Spleen (tissue), 11 donors: ENCODE measurements around the gene TOGARAM1. TPM values are rescaled to one million over a fixed set of nuclear protein-coding genes. Genes with fewer than 3 reads are reported as not detected.

Experiments
- DNase-seq: peaks from one replicate; pipeline ENCODE4 v3.0.0-alpha.2; 2020
- H3K27ac ChIP-seq, 8 donors: fragments of 200-600 bp; sonication (generic) in 7 of 8; 1 replicate in 4 of 8; 2 replicates in 4 of 8; pipeline versions ENCODE4 v1.5.0 to v1.8.0; 2016 to 2021; ENCODE audit warnings: inconsistent platforms in 4 of 8, mild to moderate bottlenecking in 4 of 8, moderate library complexity in 1 of 8
- H3K27me3 ChIP-seq, 7 donors: fragments of 200-600 bp; sonication (generic) in 6 of 7; replicated peaks in 1 of 7; 1 replicate in 4 of 7; 2 replicates in 3 of 7; pipeline versions ENCODE4 v1.5.0 to v1.8.0; 2016 to 2021; ENCODE audit warnings: inconsistent platforms in 3 of 7, mild to moderate bottlenecking in 1 of 7
- H3K36me3 ChIP-seq, 6 donors: fragments of 200-600 bp; sonication (generic) in 5 of 6; 1 replicate in 4 of 6; 2 replicates in 2 of 6; pipeline versions ENCODE4 v1.5.0 to v1.8.0; 2016 to 2021; ENCODE audit warnings: inconsistent platforms in 2 of 6
- H3K4me1 ChIP-seq, 6 donors: fragments of 200-600 bp; sonication (generic) in 5 of 6; 1 replicate in 3 of 6; 2 replicates in 3 of 6; pipeline versions ENCODE4 v1.5.0 to v1.8.0; 2016 to 2021; ENCODE audit warnings: inconsistent platforms in 3 of 6
- H3K4me3 ChIP-seq, 8 donors: fragments of 200-600 bp; sonication (generic) in 7 of 8; 1 replicate in 4 of 8; 2 replicates in 4 of 8; pipeline versions ENCODE4 v1.5.0 to v1.8.0; 2016 to 2021; ENCODE audit warnings: inconsistent platforms in 4 of 8, mild to moderate bottlenecking in 4 of 8, moderate library complexity in 2 of 8
- H3K9me3 ChIP-seq, 8 donors: fragments of 200-600 bp; sonication (generic) in 7 of 8; 1 replicate in 4 of 8; 2 replicates in 4 of 8; pipeline versions ENCODE4 v1.5.0 to v1.8.0; 2016 to 2021; ENCODE audit warnings: inconsistent platforms in 4 of 8
- POLR2A ChIP-seq, 3 donors: fragments of 450-650 bp; IDR thresholded peaks; one replicate each; pipeline ENCODE4 v1.5.1; 2017; ENCODE audit warnings: antibody characterized with exemption in 3 of 3, mild to moderate bottlenecking in 1 of 3
- POLR2AphosphoS5 ChIP-seq, 3 donors: sonication (generic); formaldehyde crosslinking; IDR thresholded peaks; one replicate each; pipeline ENCODE4 v1.5.1; 2017; ENCODE audit warnings: antibody characterized with exemption in 3 of 3
- whole genome bisulfite sequencing, 5 donors: extraction: QIAGEN DNeasy Blood & Tissue Kit in 3 of 5; methylation state at CpG; one replicate each; pipeline versions ENCODE4 v1.1.5 to v1.1.7; 2013 to 2018; 5-methylcytosine and 5-hydroxymethylcytosine counted together
- intact Hi-C: fragments of 100-400 bp; cut with DNase I; formaldehyde crosslinking; loops from one replicate; pipeline ENCODE4 v1.15.0; 2023; ENCODE audit warnings: low total_unique reads
- polyA plus RNA-seq, 3 donors: library from polyadenylated mRNA; stranded (reverse); fragments of 200-250 nt; gene quantifications; one replicate each; pipeline ENCODE4 v1.2.1, GENCODE V29; 2013
- total RNA-seq, 7 donors: library from RNA; depleted of rRNA in 3 of 7; stranded (reverse); fragments of >200 nt in 3 of 7; fragmentation: NEBNext Ultra II Directional in 4 of 7; extraction: Animal tissue kit (Norgen Biotek cat#: 25700) in 4 of 7; gene quantifications; one replicate each; pipeline versions ENCODE4 v1.1.0 to v1.2.1, GENCODE V29; 2016 to 2021
- TF ChIP-seq, protein P1 (sequence below), 11 experiments: fragments of 200-600 bp in 7 of 11; fragments of 450-650 bp in 4 of 11; sonication (generic) in 4 of 11; IDR thresholded peaks in 8 of 11; conservative IDR thresholded peaks in 3 of 11; 1 replicate in 7 of 11; 2 replicates in 4 of 11; pipeline versions ENCODE4 v1.4.0 to v1.8.0; 2016 to 2021; ENCODE audit warnings: antibody characterized with exemption in 11 of 11, inconsistent platforms in 4 of 11, mild to moderate bottlenecking in 1 of 11
- donor health status: healthy with polysubstance abuse.
- donor health status: DM: no; HTN: no; CAD: no; lungs with moderate emphysema.
- donor health status: DM: no; HTN: no; CAD: no.
- donor health status: Bipolar disorder and iron deficiency.
- donor health status: healthy.
- donor health status: DM: no; HTN: no; CAD: no.
- donor health status: DM: yes; HTN: yes; CAD: no.

TOGARAM1 gene
- total and polyA plus RNA-seq, 10 donors: 3.1 to 37.3 (median 17.2) TPM

DNA sequence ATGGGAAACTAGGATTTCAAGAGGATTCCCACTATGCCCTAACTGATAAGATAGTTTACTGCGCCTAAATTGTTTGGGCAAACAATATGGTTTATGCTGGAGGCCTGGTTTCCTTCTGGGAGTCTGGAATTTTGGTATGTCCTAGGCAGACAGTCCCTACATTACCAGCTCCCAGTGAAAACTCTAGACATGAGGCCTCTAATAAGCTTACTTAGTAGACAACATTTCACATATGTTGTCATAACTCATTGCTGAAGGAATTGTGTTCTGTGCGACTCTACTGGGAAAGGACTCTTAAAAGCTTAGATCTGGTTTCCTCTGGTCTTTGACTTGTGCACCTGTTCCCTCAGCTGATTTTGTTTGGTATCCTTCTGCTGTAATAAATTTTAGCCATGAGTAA is 104.0 kb downstream of the TOGARAM1 start:
- 91 to 94% (median 92%) methylated on average over 2 of the region's 2 CpGs for WGBS, 5 donors
- TF ChIP-seq, protein P1, sequence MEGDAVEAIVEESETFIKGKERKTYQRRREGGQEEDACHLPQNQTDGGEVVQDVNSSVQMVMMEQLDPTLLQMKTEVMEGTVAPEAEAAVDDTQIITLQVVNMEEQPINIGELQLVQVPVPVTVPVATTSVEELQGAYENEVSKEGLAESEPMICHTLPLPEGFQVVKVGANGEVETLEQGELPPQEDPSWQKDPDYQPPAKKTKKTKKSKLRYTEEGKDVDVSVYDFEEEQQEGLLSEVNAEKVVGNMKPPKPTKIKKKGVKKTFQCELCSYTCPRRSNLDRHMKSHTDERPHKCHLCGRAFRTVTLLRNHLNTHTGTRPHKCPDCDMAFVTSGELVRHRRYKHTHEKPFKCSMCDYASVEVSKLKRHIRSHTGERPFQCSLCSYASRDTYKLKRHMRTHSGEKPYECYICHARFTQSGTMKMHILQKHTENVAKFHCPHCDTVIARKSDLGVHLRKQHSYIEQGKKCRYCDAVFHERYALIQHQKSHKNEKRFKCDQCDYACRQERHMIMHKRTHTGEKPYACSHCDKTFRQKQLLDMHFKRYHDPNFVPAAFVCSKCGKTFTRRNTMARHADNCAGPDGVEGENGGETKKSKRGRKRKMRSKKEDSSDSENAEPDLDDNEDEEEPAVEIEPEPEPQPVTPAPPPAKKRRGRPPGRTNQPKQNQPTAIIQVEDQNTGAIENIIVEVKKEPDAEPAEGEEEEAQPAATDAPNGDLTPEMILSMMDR (IDR thresholded peaks at IDR 0.05 in 8 of 11, conservative IDR thresholded peaks at IDR 0.05 in 3 of 11): no peak
- TF ChIP-seq POLR2A (IDR thresholded peaks at IDR 0.05): no peak
- no peak for TF ChIP-seq POLR2AphosphoS5 (IDR thresholded peaks at IDR 0.05)
- H3K36me3 ChIP-seq: peaks cover 0 to 20% (median 7%) of the 10 kb centered on the region in 6 donors
- H3K4me3 ChIP-seq: no peak overlapping the region
- no peak for DNase-seq
- no peaks in the 10 kb centered on the region for H3K9me3 ChIP-seq
- intact Hi-C loops: no loop called here
- H3K4me1 ChIP-seq: no peaks in the 10 kb centered on the region
- no peaks in the 10 kb centered on the region for H3K27me3 ChIP-seq
- no peak overlapping the region for H3K27ac ChIP-seq

GRCh38 chr14:45066667-45067066 is 104.7 kb downstream of the TOGARAM1 start:
- Histone ChIP-seq H3K36me3 (peaks cover 0 to 24% (median 7%) of the 10 kb centered on the region in 6 donors), H3K4me3 (no peak overlapping the region), H3K27me3 (no peaks in the 10 kb centered on the region), H3K27ac (no peak overlapping the region), H3K9me3 (no peaks in the 10 kb centered on the region), H3K4me1 (no peaks in the 10 kb centered on the region)
- TF ChIP-seq POLR2A (IDR thresholded peaks at IDR 0.05): no peak
- TF ChIP-seq POLR2AphosphoS5 (IDR thresholded peaks at IDR 0.05): no peak
- TF ChIP-seq, protein P1 (IDR thresholded peaks at IDR 0.05 in 8 of 11, conservative IDR thresholded peaks at IDR 0.05 in 3 of 11): no peak
- WGBS, 5 donors: 96 to 100% (median 99%) methylated on average over 3 of the region's 3 CpGs
- DNase-seq: no peak
- intact Hi-C loops: no loop called here

- no peaks in the 10 kb centered on the region for H3K4me1 ChIP-seq
- 90 to 97% (median 92%) methylated on average over 3 of the region's 3 CpGs for WGBS, 5 donors
- intact Hi-C loops: no loop called here
These were observed 106.4 kb downstream of the TOGARAM1 start for GRCh38 chr14:45068396-45068795.

GRCh38 chr14:45070215-45070614 is 108.2 kb downstream of the TOGARAM1 start:
- Histone ChIP-seq H3K9me3 (no peaks in the 10 kb centered on the region), H3K27me3 (no peaks in the 10 kb centered on the region), H3K4me1 (no peaks in the 10 kb centered on the region), H3K4me3 (no peak overlapping the region), H3K36me3 (peaks cover 0 to 43% (median 9%) of the 10 kb centered on the region in 6 donors), H3K27ac (no peak overlapping the region)
- TF ChIP-seq, protein P1 (IDR thresholded peaks at IDR 0.05 in 8 of 11, conservative IDR thresholded peaks at IDR 0.05 in 3 of 11): no peak
- TF ChIP-seq POLR2A (IDR thresholded peaks at IDR 0.05): no peak
- no peak for TF ChIP-seq POLR2AphosphoS5 (IDR thresholded peaks at IDR 0.05)
- intact Hi-C loops: no loop called here
- 93 to 100% (median 97%) methylated on average over 1 of the region's 1 CpG for WGBS, 5 donors
- no peak for DNase-seq

More at GRCh38 chr14:45068396-45068795, 106.4 kb downstream of the TOGARAM1 start:
- Histone ChIP-seq H3K27me3 (no peaks in the 10 kb centered on the region), H3K9me3 (no peaks in the 10 kb centered on the region), H3K4me3 (no peak overlapping the region), H3K36me3 (peaks cover 0 to 38% (median 7%) of the 10 kb centered on the region in 6 donors), H3K27ac (no peak overlapping the region)
- TF ChIP-seq, protein P1 (IDR thresholded peaks at IDR 0.05 in 8 of 11, conservative IDR thresholded peaks at IDR 0.05 in 3 of 11): no peak
- no peak for TF ChIP-seq POLR2A (IDR thresholded peaks at IDR 0.05)
- TF ChIP-seq POLR2AphosphoS5 (IDR thresholded peaks at IDR 0.05): no peak
- no peak for DNase-seq
